ENCODE results near the gene HEXA. TPM values are rescaled to one million over a fixed set of nuclear protein-coding genes. Genes with fewer than 3 reads are reported as not detected.

The HEXA gene
- total and polyA plus RNA-seq, 2 of the 8 experiments (the other 6 are each of a cell fraction or from before 2014, with no cell fraction given) = 52.5 to 73.7 TPM

- POLR2A ChIA-PET (ENCODE audit: partially characterized antibody) = no interaction called here
Measured at GRCh38 chr15:72344602-72345001, 31.2 kb downstream of the HEXA start.

More at GRCh38 chr15:72344602-72345001, 31.2 kb downstream of the HEXA start:
- no peaks in the 10 kb centered on the region for H3K79me1 ChIP-seq (ENCODE audit: low read depth, low read length)
- no peaks in the 10 kb centered on the region for H3K79me2 ChIP-seq (ENCODE audit: control insufficient read depth in 1 of 2, insufficient read depth in 2 of 2, low read length in 2 of 2)
- CTCF ChIA-PET (ENCODE audit: partially characterized antibody) = interaction anchor here (0.5 kb wide), 1 partner anchor 339 kb away, joined by 4 read pairs; no protein-coding TSS in a partner anchor
- H3K4me2 ChIP-seq (ENCODE audit: insufficient read depth in 1 of 2, low read depth in 2 of 2, low read length in 2 of 2) = no peak overlapping the region
- FAIRE-seq = no peak
- no peak overlapping the region for H2AK5ac ChIP-seq (ENCODE audit: low read depth, low read length)
- H2BK120ac ChIP-seq (replicated peaks; ENCODE audit: low read depth, low read length) = no peak overlapping the region
- no peak overlapping the region for H4K8ac ChIP-seq (ENCODE audit: extremely low read depth, insufficient read depth, low read length)
- peaks cover 0 to 2% (median 2%) of the 10 kb centered on the region in 4 experiments; a peak in 4 of 7 replicates for H3K4me1 ChIP-seq (replicated peaks in 1 of 4; ENCODE audit: control insufficient read depth in 3 of 4, insufficient read depth in 4 of 4, low read length in 3 of 4)
- H3K56ac ChIP-seq (replicated peaks; ENCODE audit: insufficient read length, low read depth, low read length) = no peak overlapping the region
- no peak overlapping the region for H2BK12ac ChIP-seq (ENCODE audit: low read depth, low read length)
- H3K9ac ChIP-seq (replicated peaks in 1 of 4; ENCODE audit: extremely low read depth in 1 of 4, low read depth in 3 of 4, low read length in 3 of 4) = no peak overlapping the region
- no peak overlapping the region for H4K5ac ChIP-seq (ENCODE audit: insufficient read length, low read depth, low read length)
- H3K27ac ChIP-seq (ENCODE audit: low read depth, low read length) = no peak overlapping the region
- no peak overlapping the region for H3K23ac ChIP-seq (ENCODE audit: insufficient read length)
- H3K18ac ChIP-seq (ENCODE audit: extremely low read depth, low read length) = no peak overlapping the region
- H3K36me3 ChIP-seq (ENCODE audit: control insufficient read depth in 2 of 4, insufficient read depth in 4 of 4, low read length in 3 of 4) = peaks cover 2 to 38% (median 19%) of the 10 kb centered on the region in 4 experiments; a peak in 7 of 8 replicates
- TF ChIP-seq JUN (IDR thresholded peaks at IDR 0.05; ENCODE audit: low read depth, low read length) = no peak
- H4K20me1 ChIP-seq (replicated peaks in 1 of 2; ENCODE audit: control insufficient read depth in 1 of 2, insufficient read depth in 2 of 2, low read length in 2 of 2) = peaks cover 0 to 1% of the 10 kb centered on the region in 2 experiments
- H2BK20ac ChIP-seq (ENCODE audit: low read length) = no peak overlapping the region
- no peak overlapping the region for H2BK5ac ChIP-seq (ENCODE audit: low read depth, low read length)
- H2BK15ac ChIP-seq (ENCODE audit: low read length) = no peak overlapping the region
- no peak overlapping the region for H4K91ac ChIP-seq (replicated peaks; ENCODE audit: insufficient read length, low read length)
- no peak overlapping the region for H2AFZ ChIP-seq (ENCODE audit: low read length)
- no peak overlapping the region for H3K4me3 ChIP-seq (ENCODE audit: extremely low read depth in 1 of 4, insufficient read depth in 2 of 4, low read depth in 3 of 4, low read length in 4 of 4)
- H3K4ac ChIP-seq (replicated peaks; ENCODE audit: insufficient read length, low read depth, low read length) = no peak overlapping the region
- WGBS, 2 experiments (ENCODE audit: extremely low coverage in 1 of 2, insufficient coverage in 1 of 2, insufficient read length in 1 of 2, insufficient replicate concordance in 2 of 2, low coverage in 1 of 2, low lambda C conversion rate in 2 of 2, missing lambda C conversion rate in 1 of 2) = 89% methylated on average over 1 of the region's 1 CpG; no CpG with 5 or more reads in 1 of the 2 experiments
- no peaks in the 10 kb centered on the region for H3K27me3 ChIP-seq (replicated peaks in 1 of 4; ENCODE audit: control insufficient read depth in 3 of 4, extremely low read depth in 1 of 4, insufficient read depth in 3 of 4, low read length in 3 of 4)
- no peak for DNase-seq (ENCODE audit: low read depth in 1 of 2, low spot score in 2 of 2)
- H3K23me2 ChIP-seq (ENCODE audit: low read depth, low read length) = no peaks in the 10 kb centered on the region; the same call in 1 of the 2 replicates
- no peaks in the 10 kb centered on the region for H3K9me3 ChIP-seq (ENCODE audit: insufficient read depth in 2 of 2, low read depth in 1 of 2, low read length in 1 of 2)
- H3K14ac ChIP-seq (ENCODE audit: insufficient read length) = no peak overlapping the region
